ENCODE measurements around the gene TMEM209.
"Not testable (repeated sequence)": the region's sequence is repeated elsewhere in the genome, so short reads cannot be mapped to it uniquely, and the experiment has no call there.

The TMEM209 gene

DNA sequence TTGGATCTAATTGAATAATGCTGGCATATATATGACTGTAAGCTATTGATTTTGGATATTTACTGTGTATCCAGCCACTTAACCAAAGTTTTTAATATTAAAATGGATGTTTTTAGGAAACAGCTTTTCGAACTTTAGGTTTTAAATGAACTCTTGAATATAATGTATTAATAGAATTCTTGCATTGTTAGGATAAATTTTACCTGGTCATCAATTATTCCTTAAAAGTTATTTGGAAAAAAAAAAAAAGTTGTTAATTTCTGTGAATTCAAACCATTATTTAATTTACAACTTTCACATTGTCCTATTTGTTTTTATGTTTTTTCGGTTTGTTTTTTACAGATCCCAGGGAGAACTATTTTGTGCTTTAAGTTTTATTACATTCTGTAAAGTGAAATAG, 9.8 kb downstream of the TMEM209 start:
- DNase-seq (ENCODE audit: extremely low read depth, low read depth): no peak

DNA sequence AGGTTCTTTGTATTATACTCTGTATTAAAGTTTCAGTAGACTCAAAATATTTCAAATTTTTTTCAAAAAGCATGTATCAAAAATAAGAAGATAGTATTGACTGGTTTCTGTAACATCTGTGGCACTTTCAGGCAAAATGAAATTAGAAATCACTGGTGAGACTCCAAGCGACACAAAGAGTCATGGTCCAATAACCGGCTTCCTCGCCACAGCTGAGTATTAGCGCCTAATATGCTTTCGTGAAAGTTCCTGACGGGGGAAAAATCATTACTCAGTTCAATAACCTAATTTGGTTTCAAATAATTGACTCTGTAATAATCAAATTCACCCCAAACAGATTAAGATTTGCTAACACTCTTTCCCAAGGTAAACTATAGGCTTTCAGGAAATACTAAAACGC, 13.4 kb downstream of the TMEM209 start:
- TF ChIP-seq, protein P1, sequence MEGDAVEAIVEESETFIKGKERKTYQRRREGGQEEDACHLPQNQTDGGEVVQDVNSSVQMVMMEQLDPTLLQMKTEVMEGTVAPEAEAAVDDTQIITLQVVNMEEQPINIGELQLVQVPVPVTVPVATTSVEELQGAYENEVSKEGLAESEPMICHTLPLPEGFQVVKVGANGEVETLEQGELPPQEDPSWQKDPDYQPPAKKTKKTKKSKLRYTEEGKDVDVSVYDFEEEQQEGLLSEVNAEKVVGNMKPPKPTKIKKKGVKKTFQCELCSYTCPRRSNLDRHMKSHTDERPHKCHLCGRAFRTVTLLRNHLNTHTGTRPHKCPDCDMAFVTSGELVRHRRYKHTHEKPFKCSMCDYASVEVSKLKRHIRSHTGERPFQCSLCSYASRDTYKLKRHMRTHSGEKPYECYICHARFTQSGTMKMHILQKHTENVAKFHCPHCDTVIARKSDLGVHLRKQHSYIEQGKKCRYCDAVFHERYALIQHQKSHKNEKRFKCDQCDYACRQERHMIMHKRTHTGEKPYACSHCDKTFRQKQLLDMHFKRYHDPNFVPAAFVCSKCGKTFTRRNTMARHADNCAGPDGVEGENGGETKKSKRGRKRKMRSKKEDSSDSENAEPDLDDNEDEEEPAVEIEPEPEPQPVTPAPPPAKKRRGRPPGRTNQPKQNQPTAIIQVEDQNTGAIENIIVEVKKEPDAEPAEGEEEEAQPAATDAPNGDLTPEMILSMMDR (IDR thresholded peaks at IDR 0.05; ENCODE audit: low read depth, low read length): no peak
- no peak for DNase-seq (ENCODE audit: extremely low read depth, low read depth)

More for the DNA sequence above, 9.8 kb downstream of the TMEM209 start:
- TF ChIP-seq, protein P1 (IDR thresholded peaks at IDR 0.05; ENCODE audit: low read depth, low read length): no peak

DNA sequence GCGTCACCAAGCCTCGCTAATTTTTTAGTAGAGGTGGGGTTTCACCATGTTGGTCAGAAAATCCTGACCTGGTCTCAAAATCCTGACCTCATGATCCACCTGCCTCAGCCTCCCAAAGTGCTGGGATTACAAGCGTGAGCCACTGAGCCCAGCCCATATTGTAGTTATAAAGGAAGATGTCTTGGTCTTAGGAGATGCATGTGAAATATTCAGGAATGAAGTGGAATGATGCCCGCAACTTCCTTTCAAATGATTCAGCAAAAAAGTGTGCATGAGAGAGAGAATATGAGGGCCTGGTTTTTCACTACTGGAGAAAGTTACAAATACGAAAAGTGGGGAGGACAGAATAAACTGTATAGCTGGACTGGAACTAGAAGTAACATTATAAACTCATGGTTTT, 15.9 kb downstream of the TMEM209 start:
- peak; percentile 14 for DNase-seq (ENCODE audit: extremely low read depth, low read depth)
- TF ChIP-seq, protein P1 (IDR thresholded peaks at IDR 0.05; ENCODE audit: low read depth, low read length): no peak

DNA sequence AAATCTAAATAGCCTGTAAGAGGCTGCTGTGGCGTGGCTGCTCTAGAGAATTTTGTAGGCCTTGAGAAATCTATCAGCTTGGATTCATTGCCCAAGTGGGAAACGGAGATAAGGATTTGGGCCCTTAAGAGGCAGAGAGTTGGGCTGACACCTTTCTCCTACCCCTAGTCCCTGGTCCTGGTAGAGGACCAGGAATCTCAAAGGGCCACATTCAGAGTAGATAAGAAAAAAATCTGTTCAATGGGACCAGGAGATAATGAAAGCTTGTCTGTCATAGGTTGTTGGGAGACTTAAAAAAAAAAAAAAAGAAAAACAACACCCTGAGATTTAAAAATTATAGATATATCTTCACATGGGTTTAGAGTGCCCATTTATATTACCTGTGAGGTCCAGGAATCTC, 17.8 kb downstream of the TMEM209 start:
- no peak for DNase-seq (ENCODE audit: extremely low read depth, low read depth)
- TF ChIP-seq, protein P1 (IDR thresholded peaks at IDR 0.05; ENCODE audit: low read depth, low read length): no peak

DNA sequence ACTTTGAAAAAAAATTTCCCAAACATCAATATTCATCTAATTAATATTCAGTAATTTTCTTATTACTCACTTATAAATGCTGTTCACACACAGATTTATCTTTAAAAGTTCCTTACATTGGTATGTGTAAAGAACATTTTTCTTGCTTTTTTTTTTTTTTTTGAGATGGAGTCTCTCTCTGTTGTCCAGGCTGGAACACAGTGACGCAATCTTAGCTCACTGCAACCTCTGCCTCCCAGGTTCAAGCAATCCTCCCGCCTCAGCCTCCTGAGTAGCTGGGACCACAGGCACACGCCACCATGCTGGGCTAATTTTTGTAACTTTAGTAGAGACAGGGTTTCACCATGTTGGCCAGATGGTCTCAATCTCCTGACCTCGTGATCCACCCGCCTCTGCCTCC, 20.9 kb downstream of the TMEM209 start:
- DNase-seq (ENCODE audit: extremely low read depth, low read depth): not testable (repeated sequence)

- DNase-seq (ENCODE audit: extremely low read depth, low read depth): no peak
- TF ChIP-seq, protein P1 (IDR thresholded peaks at IDR 0.05; ENCODE audit: low read depth, low read length): no peak
These were observed 22.2 kb downstream of the TMEM209 start for GRCh38 chr7:130182990-130183389.

DNA sequence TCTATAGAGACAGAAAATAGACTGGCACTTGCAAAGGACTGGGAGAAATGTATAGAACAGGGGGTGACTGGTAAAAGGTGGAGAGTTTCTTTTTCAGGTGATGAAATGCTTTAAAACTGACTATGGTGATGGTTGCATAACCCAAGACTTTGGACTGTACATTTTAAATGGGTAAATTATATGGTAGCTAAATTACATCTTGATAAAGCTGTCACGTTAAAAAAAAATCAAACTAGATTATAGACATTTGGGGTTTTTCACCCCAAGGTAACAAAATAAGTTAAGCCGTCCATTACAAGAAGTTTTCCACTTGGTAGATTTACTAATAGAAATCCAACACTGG, 24.0 kb downstream of the TMEM209 start:
- DNase-seq (ENCODE audit: extremely low read depth, low read depth): no peak
- TF ChIP-seq, protein P1 (IDR thresholded peaks at IDR 0.05; ENCODE audit: low read depth, low read length): no peak

GRCh38 chr7:130180571-130181262, 24.5 kb downstream of the TMEM209 start:
- DNase-seq (ENCODE audit: extremely low read depth, low read depth): no peak
- TF ChIP-seq, protein P1 (IDR thresholded peaks at IDR 0.05; ENCODE audit: low read depth, low read length): no peak

Data from AG09319 (cell line).